GM12878 (cell line): Measurements from ENCODE around the gene PCSK5. TPM values are rescaled to one million over a fixed set of nuclear protein-coding genes. Genes with fewer than 3 reads are reported as not detected.

Experiments used
- ATAC-seq: fragments of 200-7000 bp; cut with Tn5 transposase; 3 replicates; pipeline ENCODE4 v1.9.1; 2020; ENCODE audit warnings: mild to moderate bottlenecking, moderate library complexity
- BruUV-seq: library from RNA; stranded (reverse); fragments of 400-500 nt; replicated peaks from 2 replicates; lab custom pipeline; 2021; lab: Mats Ljungman, UMichigan
- CTCF ChIA-PET: fragments of 300-600 bp; sonication (Branson Sonifier 250); formaldehyde crosslinking; extraction: SDS; loops from one replicate; lab custom pipeline; 2021; ENCODE audit warnings: inconsistent platforms; lab: Yijun Ruan, JAX
- POLR2A ChIA-PET: fragments of 350-600 bp; formaldehyde crosslinking; extraction: SDS; loops from one replicate; lab custom pipeline; 2021; ENCODE audit warnings: inconsistent platforms; lab: Charles Lee
- RAD21 ChIA-PET: fragments of 300-600 bp; sonication (Branson Sonifier 250); formaldehyde crosslinking; loops from one replicate; lab custom pipeline; 2023; ENCODE audit warnings: antibody characterized with exemption; ENCODE audit not compliant: unreplicated experiment; lab: Charles Lee
- SMC1A ChIA-PET: fragments of 300-600 bp; sonication (Branson Sonifier 250); formaldehyde crosslinking; loops from one replicate; lab custom pipeline; 2023; ENCODE audit not compliant: unreplicated experiment, uncharacterized antibody; lab: Charles Lee
- DNase-seq: peaks from one replicate; pipeline ENCODE4 v3.0.0-alpha.2; 2011; ENCODE audit warnings: low read depth, low spot score
- FAIRE-seq: peaks from 3 replicates; lab custom pipeline; 2011; peaks lifted over from hg19 to GRCh38; lab: Jason Lieb, UNC
- H2AFZ ChIP-seq: 2 replicates; pipeline ENCODE4 v1.6.0; 2011; ENCODE audit warnings: low read depth, low read length, control low read depth; ENCODE audit not compliant: control insufficient read depth
- H3K27ac ChIP-seq: 2 replicates; pipeline ENCODE4 v1.5.1; 2011; ENCODE audit warnings: control low read depth; ENCODE audit not compliant: control insufficient read depth, insufficient read depth
- H3K27me3 ChIP-seq, 2 experiments: replicated peaks in 1 of 2; 2 replicates each; pipeline versions ENCODE4 v1.6.0 to v1.6.1; 2011; ENCODE audit warnings: low read length in 1 of 2; ENCODE audit not compliant: control insufficient read depth in 2 of 2, insufficient read depth in 2 of 2
- H3K36me3 ChIP-seq, 2 experiments: 2 replicates each; pipeline ENCODE4 v1.5.1; 2011; ENCODE audit warnings: low read length in 1 of 2; ENCODE audit not compliant: control insufficient read depth in 2 of 2, insufficient read depth in 2 of 2
- H3K4me1 ChIP-seq: 2 replicates; pipeline ENCODE4 v1.6.1; 2011; ENCODE audit warnings: mild to moderate bottlenecking, low read length, moderate library complexity, mixed read lengths; ENCODE audit not compliant: control insufficient read depth, insufficient read depth
- H3K4me2 ChIP-seq: 2 replicates; pipeline ENCODE4 v1.6.0; 2011; ENCODE audit warnings: control low read depth; ENCODE audit not compliant: control insufficient read depth, insufficient read depth
- H3K4me3 ChIP-seq: fragments of 200-600 bp; sonication (generic); 2 replicates; pipeline ENCODE4 v1.5.1; 2016
- H3K79me2 ChIP-seq: 2 replicates; pipeline ENCODE4 v1.6.0; 2011; ENCODE audit warnings: low read length; ENCODE audit not compliant: control insufficient read depth, insufficient read depth
- H3K9ac ChIP-seq: 2 replicates; pipeline ENCODE4 v1.8.0; 2011; ENCODE audit warnings: low read length, control low read depth, mixed read lengths; ENCODE audit not compliant: control insufficient read depth, insufficient read depth
- H3K9me3 ChIP-seq: replicated peaks from 3 replicates; pipeline ENCODE4 v1.5.1; 2011; ENCODE audit warnings: mild to moderate bottlenecking, low read length; ENCODE audit not compliant: control insufficient read depth, insufficient read depth
- H4K20me1 ChIP-seq: 2 replicates; pipeline ENCODE4 v1.6.0; 2011; ENCODE audit not compliant: control insufficient read depth, insufficient read depth
- CREM ChIP-seq: IDR thresholded peaks from 2 replicates; pipeline ENCODE4 v1.6.1; 2014; ENCODE audit warnings: antibody characterized with exemption, low read depth
- NRF1 ChIP-seq: conservative IDR thresholded peaks from 2 replicates; pipeline ENCODE4 v1.6.1; 2011; ENCODE audit warnings: mild to moderate bottlenecking, low read depth, low read length, improper control_type of control experiment
- RFX5 ChIP-seq: IDR thresholded peaks from 2 replicates; pipeline ENCODE4 v1.6.1; 2011; ENCODE audit warnings: low read depth, low read length, improper control_type of control experiment
- SPI1 ChIP-seq: IDR thresholded peaks from 2 replicates; pipeline ENCODE4 v1.6.1; 2011; ENCODE audit warnings: low read depth, mild to moderate bottlenecking, low read length, moderate library complexity, borderline replicate concordance; ENCODE audit not compliant: insufficient read depth
- STAT3 ChIP-seq: IDR thresholded peaks from 2 replicates; pipeline ENCODE4 v1.6.1; 2011; ENCODE audit warnings: low read depth, low read length, improper control_type of control experiment
- TBL1XR1 ChIP-seq: IDR thresholded peaks from 2 replicates; pipeline ENCODE4 v1.6.1; 2012; ENCODE audit warnings: low read depth, low read length, improper control_type of control experiment
- WGBS: methylation state at CpG from one replicate; pipeline ENCODE4 v1.1.6; 2016; ENCODE audit warnings: low lambda C conversion rate; ENCODE audit not compliant: insufficient replicate concordance, insufficient coverage; ENCODE audit errors: missing lambda C conversion rate; 5-methylcytosine and 5-hydroxymethylcytosine counted together
- in situ Hi-C: fragments of 300-500 bp; cut with MboI; formaldehyde crosslinking; loops from 9 replicates; pipeline ENCODE4 v1.14.3; 2018; ENCODE audit warnings: mixed read lengths
- intact Hi-C: fragments of 100-400 bp; cut with micrococcal nuclease; formaldehyde crosslinking; loops from one replicate; pipeline ENCODE4 v1.14.2; 2022; ENCODE audit not compliant: unreplicated experiment
- polyA plus RNA-seq, 11 experiments: library from polyadenylated mRNA; depleted of rRNA in 4 of 11; unstranded in 6 of 11; stranded (reverse) in 5 of 11; fragments of >200 nt; fragmentation: Nextera tagmentation in 4 of 11; fragmentation: Illumina TruSeq in 1 of 11; extraction: Ambion mirVana in 4 of 11; extraction: Trizol in 1 of 11; gene quantifications; 1 replicate in 1 of 11; 2 replicates in 10 of 11; pipeline versions ENCODE4 v1.2.1 to v1.2.3, GENCODE V29; 2011 to 2016; ENCODE audit warnings: inconsistent platforms in 2 of 11, missing spikeins in 2 of 11, low read depth in 1 of 11
- total RNA-seq, 4 experiments: library from RNA; depleted of rRNA in 3 of 4; stranded (reverse); fragments of >200 nt in 3 of 4; fragmentation: Illumina TruSeq in 1 of 4; extraction: Trizol in 1 of 4; gene quantifications; 2 replicates each; pipeline versions ENCODE4 v1.2.1 to v1.2.3, GENCODE V29; 2013 to 2021

PCSK5 gene
- total and polyA plus RNA-seq, 10 of the 15 experiments (the other 5 are each of a cell fraction or from before 2014, with no cell fraction given): 0.01 to 0.13 (median 0.04) TPM; not detected in 3

GRCh38 chr9:75992482-75993206, 102.2 kb downstream of the PCSK5 start (continued):
- TF ChIP-seq RFX5: no peak
- no peak for TF ChIP-seq CREM

DNA sequence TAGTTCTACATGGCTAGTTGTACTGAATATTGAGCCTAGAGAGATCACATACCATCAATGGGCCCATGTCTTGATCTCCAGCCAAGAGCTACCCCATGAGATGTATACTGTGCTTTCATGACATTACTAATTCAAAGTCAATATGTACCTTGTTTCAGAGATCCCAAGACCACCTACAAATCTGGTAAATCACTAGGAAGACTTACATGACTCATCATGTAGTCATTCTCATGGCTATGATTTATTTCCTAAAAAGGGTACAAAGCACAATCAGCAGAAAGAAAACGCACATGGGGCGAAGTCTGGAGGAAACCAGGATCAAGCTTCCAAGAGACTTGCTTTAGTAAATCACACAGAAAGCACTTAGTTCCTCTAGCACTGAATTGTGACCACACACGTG, 103.0 kb downstream of the PCSK5 start:
- no peak overlapping the region for H3K9ac ChIP-seq
- H3K4me1 ChIP-seq: no peaks in the 10 kb centered on the region
- BruUV-seq: no TSS peak
- H4K20me1 ChIP-seq: no peaks in the 10 kb centered on the region
- ATAC-seq (no peak), FAIRE-seq (no peak)
- RAD21 ChIA-PET: no interaction called here
- 42% methylated on average over 3 of the region's 3 CpGs for WGBS
- in situ Hi-C loops: no loop called here
- TF ChIP-seq NRF1: no peak
- TF ChIP-seq, all 136 proteins: peak for 0
- Histone ChIP-seq H2AFZ (no peak overlapping the region), H3K36me3 (no peaks in the 10 kb centered on the region), H3K79me2 (no peaks in the 10 kb centered on the region), H3K4me2 (no peak overlapping the region), H3K27ac (no peak overlapping the region), H3K27me3 (no peaks in the 10 kb centered on the region; a peak in 1 of 4 replicates), H3K9me3 (no peaks in the 10 kb centered on the region), H3K4me3 (no peak overlapping the region)
- ChIA-PET SMC1A (no interaction called here), CTCF (no interaction called here), POLR2A (interaction anchor here (0.8 kb wide), 1 partner anchor 29 kb away, joined by 4 read pairs; no protein-coding TSS in a partner anchor)
- no peak for DNase-seq
- intact Hi-C loops: no loop called here

DNA sequence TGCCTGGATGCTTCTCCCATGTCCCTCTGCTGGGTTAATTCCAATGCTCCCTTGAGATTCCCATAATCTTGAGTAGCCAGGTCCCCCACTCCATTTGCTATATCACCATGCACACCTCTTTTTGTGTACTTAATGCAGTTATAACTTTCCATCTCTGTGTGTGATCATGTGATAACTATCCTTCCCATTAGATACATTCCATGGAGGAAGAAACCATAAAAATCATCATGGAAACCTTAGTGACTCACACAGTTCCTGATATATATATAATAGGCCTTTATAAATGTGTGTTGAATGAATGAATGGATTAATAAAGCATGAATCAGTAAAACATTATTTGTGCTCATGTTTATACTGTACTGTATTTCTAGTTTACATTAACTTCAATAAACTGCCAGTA, 104.6 kb downstream of the PCSK5 start:
- Histone ChIP-seq H3K9me3 (no peaks in the 10 kb centered on the region), H3K4me1 (no peaks in the 10 kb centered on the region), H2AFZ (no peak overlapping the region), H3K4me2 (no peak overlapping the region), H3K27ac (no peak overlapping the region), H3K79me2 (no peaks in the 10 kb centered on the region), H3K27me3 (no peaks in the 10 kb centered on the region), H4K20me1 (no peaks in the 10 kb centered on the region), H3K4me3 (no peak overlapping the region), H3K9ac (no peak overlapping the region), H3K36me3 (no peaks in the 10 kb centered on the region)
- no TSS peak for BruUV-seq
- intact Hi-C loops: no loop called here
- TF ChIP-seq TBL1XR1: no peak
- no peak for TF ChIP-seq STAT3
- TF ChIP-seq SPI1: no peak
- in situ Hi-C loops: no loop called here
- SMC1A ChIA-PET: no interaction called here
- RAD21 ChIA-PET: no interaction called here
- ATAC-seq (no peak), FAIRE-seq (no peak), DNase-seq (no peak)
- CTCF ChIA-PET: no interaction called here
- POLR2A ChIA-PET: no interaction called here
